SK-N-MC (cell line): ENCODE results near the gene SEC23A.

Source experiments
- FOXP2 ChIP-seq: optimal IDR thresholded peaks from 2 replicates; pipeline ENCODE3; 2011; ENCODE audit warnings: mild to moderate bottlenecking, moderate library complexity; ENCODE audit not compliant: insufficient read depth; ENCODE audit errors: extremely low read length, control extremely low read depth
- POLR2AphosphoS5 ChIP-seq: IDR thresholded peaks from 2 replicates; pipeline ENCODE4 v1.6.1; 2012; ENCODE audit warnings: mild to moderate bottlenecking, low read depth, low read length, borderline replicate concordance

- no peak for TF ChIP-seq FOXP2
- TF ChIP-seq POLR2AphosphoS5: no peak
These were observed 3.3 kb downstream of the SEC23A start for GRCh38 chr14:39099748-39100147.
